Hematopoietic multipotent progenitor cell treated with erythropoietin and hydrocortisone succinate and interleukin-3 and kit ligand, for 4 days (in vitro differentiated cells): ENCODE data around the gene INSYN1.
"Not testable (repeated sequence)": the region's sequence is repeated elsewhere in the genome, so short reads cannot be mapped to it uniquely, and the experiment has no call there.

Experiments used
- DNase-seq: peaks from one replicate; pipeline ENCODE4 v3.0.0-alpha.2; 2015

INSYN1 gene, protein sequence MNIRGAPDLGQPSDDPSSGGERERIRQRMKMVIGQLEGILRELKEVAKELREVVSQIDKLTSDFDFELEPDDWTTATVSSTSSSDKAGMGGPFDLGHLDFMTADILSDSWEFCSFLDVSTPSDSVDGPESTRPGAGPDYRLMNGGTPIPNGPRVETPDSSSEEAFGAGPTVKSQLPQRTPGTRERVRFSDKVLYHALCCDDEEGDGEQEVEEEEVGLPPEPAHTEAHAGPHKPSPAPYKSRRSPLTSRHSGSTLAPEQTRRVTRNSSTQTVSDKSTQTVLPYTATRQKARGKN

GRCh38 chr15:73753250-73754130 lies at the start of gene INSYN1:
Gene INSYN1, minus strand, starts transcription at chr15:73753351. Its CDS starts 2,221 bp downstream, at chr15:73751130.
- DNase-seq, result peak; percentile 30

DNA sequence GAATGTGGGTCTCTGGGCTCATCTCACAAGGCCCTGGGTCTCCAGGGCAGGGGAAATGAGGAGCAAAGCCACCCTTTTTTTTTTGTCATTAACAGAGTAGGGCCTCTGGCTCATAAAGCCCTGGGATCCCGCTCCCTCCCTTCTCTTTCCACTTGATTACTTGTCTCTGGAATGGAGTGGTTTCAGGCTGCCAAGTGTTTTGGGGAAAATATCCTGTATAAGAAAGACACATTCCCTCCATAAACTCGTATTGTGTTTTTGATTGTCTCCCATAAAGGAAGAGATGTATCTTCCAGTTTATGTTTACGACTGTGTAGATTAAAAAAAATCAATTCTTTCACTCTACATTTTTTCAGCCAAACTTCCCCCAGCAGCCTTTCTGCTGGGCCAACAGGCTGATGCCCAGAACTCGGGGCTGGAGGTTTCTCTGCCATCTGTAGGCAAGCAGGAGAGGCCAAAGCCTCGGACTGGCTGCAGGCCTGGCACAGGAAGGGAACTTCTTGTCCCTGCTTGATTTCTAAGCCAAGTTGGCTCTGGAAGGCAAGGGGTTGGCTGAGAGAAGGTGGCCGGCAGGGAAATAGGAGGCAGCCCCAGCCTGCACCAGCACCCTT lies 49.4 kb upstream of the INSYN1 start:
- no peak for DNase-seq

- DNase-seq, result peak; percentile 42
Measured at GRCh38 chr15:73800662-73801345, 47.7 kb upstream of the INSYN1 start.

- DNase-seq, result no peak
Measured at GRCh38 chr15:73799466-73799865, 46.3 kb upstream of the INSYN1 start.

DNA sequence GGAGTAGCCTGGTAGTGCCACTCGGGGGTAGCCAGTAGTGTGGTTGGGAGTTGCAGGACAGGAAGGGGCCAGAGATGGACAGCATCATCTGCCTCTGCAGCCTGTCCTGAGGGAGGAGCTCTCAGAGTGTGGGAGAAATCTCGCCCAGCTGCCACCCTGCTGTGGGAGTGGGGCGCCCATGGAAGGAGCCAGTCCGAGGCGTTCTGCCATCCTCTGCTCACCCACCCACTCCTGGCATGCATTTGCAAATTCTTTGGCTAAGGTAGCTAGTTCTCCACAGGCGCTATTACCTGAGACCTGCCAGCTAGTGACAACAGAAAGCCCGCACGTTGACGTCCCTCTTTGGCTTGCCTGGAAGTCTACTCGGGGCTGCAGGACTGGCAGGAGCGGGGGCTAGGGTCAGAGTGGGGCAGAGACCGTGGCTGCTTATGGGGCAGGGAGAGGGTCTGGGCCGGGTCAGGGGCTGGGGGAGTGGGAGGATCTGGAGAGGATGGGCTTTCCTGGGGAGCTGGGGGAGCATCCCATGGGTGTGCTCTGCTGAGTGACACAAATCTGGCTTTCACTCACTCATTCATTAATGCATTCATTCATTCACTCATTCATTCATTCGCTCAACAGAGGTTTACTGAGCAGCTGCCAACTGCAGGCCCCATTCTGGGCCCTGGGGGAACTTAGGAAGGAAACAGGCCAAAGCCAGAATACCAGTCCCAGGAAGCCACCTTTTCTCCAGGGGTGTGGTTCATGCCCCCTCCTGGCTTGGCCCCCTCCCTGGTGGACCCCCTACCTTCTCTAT lies 44.4 kb upstream of the INSYN1 start:
- no peak for DNase-seq

- no peak for DNase-seq
Measured at GRCh38 chr15:73796331-73796831, 43.2 kb upstream of the INSYN1 start.

GRCh38 chr15:73794443-73795133 lies 41.4 kb upstream of the INSYN1 start:
- peak; percentile 7 for DNase-seq

- DNase-seq, result not testable (repeated sequence)
Measured at GRCh38 chr15:73792899-73793541, 39.9 kb upstream of the INSYN1 start.

DNA sequence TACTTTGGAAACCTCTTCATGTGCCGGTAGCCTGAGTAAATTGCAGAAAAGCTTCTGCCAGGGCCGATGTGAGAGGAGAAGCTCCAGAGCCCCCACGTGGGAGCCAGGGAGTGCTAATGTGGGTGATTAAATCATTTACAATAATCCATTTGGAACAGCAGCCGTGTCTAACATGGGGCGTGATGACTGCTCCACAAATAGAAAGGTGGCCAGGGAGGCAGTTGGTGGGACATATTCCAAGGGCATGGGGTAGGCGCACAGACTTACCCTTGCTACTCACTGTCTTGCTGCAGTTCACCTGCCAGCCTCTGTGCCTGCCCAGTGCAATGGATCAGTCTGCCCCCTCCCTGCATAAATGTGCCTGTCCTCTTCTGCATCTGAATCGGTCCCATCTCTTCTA lies 39.3 kb upstream of the INSYN1 start:
- no peak for DNase-seq

DNA sequence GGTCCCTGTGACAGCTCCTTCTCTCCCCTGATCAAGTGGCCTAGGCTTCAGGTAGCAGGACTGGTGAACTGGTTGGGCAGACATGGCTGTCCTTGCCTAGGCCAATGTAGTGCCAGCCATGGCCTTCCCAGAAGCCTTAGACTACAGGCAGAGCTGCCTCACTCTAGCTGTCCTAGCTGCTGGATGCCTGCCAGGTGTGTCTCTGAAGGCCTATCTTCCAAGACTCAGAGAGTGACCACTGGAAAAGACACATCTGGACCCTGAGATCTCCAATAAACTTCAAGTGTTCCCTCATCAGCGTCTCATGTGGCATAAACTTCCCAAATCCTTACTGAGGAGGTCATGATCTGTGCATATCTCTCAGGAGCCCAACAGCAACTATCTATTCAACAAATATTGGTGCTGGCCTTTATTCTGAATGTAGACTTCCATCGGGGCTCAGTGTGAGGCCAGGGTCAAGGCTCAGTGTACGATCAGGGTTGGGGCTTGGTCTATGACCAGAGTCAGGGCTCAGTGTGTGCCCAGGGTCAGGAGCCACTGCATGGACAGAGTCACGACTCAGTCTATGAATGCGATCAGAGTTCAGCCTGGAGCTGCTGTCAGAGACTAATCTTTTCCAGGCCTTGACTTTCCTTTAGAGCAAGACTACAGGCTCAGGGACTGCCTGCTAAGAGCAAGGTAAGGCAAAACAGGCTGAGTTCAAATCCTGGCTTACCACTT lies 36.5 kb upstream of the INSYN1 start:
- DNase-seq, result no peak

DNA sequence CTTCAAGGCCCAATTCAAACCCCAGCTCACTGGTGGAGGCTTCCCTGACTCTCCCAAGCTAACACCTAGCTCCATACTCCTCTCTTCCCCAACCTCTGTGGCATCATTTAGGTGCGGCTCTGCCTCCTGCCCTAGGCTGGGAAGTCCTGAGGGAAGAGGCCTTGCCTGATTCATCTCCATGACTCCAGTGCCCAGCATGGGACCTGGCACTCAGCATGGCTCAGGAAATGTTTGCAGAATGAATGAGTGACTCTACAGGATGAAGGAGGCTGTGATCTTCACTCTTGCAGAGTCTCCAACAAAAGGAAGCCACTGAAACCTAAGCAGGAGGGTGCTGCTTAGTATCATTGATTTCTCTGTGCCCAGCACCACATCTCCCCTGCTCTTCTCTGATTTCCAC lies 34.5 kb upstream of the INSYN1 start:
- DNase-seq, result no peak

DNA sequence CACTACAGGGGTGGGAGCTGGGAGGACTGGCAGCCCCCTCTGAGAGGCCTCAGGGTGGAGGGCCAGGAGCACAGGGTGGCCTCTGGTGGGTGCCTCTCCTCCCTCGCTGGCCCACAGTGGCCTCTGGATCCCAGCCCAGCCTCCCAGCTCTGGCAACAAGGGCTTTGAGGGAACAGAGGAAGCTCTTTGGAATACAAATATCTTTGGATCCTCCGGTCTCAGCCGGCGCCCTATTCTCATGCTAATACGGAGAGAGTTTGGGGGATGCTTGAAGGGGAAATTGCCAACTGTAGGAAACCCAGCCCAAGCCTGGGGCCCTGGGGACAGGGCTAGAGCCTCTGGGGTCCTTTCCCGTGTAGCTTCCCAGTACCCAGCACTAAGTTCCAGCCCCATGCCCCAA lies 33.4 kb upstream of the INSYN1 start:
- no peak for DNase-seq

GRCh38 chr15:73785256-73786014 lies 32.3 kb upstream of the INSYN1 start:
- DNase-seq, result not testable (repeated sequence)

DNA sequence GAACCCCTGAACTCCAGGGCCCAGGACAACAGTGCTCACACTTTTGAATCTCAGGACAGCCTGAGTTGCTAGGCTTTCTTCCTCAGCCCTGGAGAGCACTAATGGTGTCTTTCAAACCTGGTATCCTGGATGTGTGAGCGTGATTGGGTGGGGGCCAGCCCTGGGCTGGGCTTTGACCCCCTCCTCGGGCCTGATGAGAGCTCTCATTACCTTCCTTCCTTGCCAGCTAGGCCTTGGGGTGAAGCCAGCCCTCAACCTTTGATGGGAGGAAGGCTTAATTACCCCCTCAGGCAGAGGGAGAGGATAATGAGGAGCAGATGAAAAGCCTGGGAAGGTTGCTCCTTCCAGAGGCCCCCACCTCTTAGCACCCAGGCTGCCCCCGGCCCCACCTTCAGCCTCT lies 31.1 kb upstream of the INSYN1 start:
- no peak for DNase-seq

DNA sequence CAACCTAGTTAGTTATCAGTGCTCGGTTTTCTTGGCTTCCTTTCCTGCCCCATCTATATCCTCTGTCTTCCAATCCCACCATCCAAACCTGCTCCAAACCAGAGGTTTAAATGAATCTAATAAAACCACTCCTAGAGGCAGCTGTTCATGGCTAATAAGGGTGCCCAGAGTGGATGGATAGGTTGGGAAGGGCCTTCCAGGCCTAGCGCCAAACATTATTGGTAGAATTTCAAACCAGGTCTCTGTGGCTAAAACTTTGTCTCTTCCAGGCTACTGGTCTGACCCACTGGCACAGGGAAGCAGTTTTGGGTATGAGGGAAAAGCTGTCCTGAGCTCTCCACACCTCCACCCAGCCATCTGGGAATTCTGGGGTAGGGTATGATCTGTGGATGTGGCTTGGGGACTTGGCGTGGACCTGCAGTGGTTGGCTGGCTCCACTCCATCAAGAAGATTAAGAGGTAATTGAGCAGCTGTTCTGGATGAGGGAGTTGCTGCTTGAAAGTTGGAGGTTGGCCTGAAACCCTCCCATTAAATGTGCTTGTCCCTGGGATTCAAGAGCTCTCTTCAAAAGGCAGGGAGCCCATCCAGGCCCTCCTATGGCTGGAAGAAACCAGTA lies 29.3 kb upstream of the INSYN1 start:
- DNase-seq, result no peak

DNA sequence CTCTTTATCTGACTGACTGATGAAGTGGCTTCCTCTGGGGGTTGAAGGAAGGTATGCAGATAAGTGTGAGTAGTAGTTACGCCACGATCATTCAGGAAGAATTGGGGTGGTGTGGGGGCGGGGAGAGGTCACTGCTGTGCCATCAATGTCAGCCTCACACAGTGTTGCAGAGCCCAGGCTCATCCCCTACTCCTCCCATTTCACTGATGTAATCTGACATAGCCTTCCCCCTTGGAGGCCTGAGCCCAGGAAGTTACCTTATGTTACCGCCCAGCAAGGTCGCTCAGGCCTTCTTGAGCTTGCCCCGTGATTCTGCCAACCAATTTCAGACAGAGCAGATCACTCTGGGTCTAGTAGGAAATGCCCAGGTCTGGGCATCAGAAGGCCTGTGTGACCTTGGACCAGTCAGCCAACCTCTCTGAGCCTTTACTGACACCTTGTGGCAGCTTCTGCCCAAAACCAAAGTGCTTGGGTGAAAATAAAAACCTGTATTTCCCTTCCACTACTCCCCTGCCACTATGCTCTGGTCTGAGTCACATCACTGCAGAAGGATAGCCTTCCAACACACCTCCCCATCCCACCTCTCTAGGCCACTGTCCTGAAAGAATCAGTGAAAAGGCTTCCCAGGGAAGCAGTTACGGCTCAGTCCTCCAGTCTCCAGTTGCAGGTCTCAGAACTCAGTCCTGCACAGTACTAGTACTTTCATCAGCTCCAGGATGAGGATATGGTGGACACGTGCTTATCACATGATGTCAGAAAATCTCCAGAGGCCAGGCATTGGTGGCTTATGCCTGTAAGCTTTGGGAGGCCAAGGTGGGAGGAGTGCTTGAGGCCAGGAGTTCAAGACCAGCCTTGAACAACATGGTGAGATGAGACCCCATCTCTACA lies 28.1 kb upstream of the INSYN1 start:
- DNase-seq, result peak; percentile 34

DNA sequence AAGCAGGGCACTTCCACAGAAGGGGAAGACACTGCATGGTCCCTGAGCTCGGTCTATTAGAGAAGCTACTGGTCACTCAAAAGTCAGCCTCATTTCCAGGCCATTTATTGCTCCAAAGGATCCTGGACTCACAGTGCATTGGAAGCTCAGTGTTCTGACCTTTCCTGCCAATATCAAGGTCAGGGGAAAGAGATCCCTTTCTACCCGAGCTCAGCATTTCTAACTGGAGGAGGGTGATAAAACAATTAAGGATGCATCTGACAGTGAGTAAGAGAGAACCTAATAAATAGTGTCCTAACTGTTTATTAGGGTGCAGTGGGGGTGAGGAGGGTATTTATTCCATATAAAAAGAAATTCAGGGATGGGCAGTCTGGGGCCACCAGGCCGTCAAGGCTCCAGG lies 26.8 kb upstream of the INSYN1 start:
- no peak for DNase-seq

DNA sequence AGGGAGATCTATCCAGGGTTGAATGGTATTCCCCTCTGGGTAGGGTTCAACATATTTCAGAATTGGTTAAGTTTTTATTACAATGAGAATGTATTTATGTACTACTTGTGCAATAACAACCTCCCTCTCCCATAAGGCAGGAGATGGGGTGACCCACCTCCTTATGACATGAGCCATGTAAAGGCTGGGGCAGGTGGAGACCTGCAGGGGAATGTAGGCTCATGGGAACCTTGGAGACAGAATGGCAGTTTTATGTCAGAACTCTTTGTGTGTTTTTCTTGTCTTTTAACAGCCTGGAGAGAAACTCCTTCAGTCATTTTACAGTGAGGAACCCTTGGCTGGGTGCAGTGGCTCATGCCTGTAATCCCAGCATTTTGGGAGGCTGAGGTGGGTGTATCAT lies 24.6 kb upstream of the INSYN1 start:
- no peak for DNase-seq
